NCI-H69 (cell line): ENCODE results near the gene NLN.
"Not testable (repeated sequence)": the region's sequence is repeated elsewhere in the genome, so short reads cannot be mapped to it uniquely, and the experiment has no call there.

Experiments
- DNase-seq: peaks from one replicate; lab custom pipeline; 2025; lab: John Stamatoyannopoulos, UW

Gene NLN

DNA sequence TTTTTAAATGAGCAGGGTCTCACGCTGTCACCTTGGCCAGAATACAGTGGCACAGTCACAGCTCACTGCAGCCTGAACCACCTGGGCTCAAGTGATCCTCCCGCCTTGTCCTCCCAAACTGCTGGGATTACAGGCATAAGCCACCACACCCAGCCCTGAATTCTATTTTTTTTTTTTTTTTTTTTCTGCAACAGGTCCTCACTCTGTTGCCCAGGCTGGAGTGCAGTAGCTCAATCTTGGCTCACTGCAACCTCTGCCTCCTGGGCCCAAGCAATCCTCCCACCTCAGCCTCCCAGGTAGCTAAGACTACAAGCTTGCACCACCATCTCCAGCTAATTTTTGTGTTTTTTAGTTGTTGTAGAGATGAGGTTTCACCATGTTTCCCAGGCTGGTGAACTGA, 51.0 kb downstream of the NLN start:
- not testable (repeated sequence) for DNase-seq

DNA sequence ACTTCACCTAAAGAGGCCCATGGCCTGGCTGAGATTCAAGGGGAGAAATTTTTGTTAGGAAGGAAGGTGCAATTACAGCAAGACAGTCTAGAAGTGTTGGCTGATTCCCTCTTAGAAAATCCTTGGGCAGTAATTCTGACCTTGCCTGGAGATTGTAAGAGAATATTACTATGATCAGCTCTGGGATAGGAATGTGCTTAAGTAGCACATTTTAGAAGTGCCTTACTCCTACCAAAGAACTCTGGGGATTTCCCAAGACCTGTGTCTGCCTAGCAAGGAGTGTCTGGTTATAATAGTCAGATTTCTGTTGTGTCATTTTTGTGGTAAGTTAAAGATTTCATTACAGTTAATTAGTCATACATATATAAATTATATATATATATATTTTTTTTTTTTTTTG, 52.3 kb downstream of the NLN start:
- DNase-seq, result no peak

DNA sequence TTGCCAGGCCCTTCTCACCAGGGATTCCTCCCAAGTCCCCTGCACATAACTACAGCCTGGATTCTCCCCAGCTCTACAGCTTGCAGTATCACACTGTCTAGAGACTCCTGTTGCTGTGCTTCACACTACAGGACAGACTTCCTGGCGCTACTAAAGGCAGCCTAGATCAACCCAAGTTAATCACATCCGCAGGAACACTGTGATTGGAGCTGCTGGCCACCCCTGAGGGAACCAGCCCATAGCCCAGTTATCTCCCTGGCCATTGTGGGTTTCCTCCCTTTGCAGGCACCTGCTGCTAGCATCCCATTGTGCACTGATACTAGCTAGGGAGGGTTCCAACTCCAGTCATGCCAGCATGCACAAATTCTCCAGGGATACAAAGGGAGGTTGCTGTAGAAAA, 53.5 kb downstream of the NLN start:
- no peak for DNase-seq

DNA sequence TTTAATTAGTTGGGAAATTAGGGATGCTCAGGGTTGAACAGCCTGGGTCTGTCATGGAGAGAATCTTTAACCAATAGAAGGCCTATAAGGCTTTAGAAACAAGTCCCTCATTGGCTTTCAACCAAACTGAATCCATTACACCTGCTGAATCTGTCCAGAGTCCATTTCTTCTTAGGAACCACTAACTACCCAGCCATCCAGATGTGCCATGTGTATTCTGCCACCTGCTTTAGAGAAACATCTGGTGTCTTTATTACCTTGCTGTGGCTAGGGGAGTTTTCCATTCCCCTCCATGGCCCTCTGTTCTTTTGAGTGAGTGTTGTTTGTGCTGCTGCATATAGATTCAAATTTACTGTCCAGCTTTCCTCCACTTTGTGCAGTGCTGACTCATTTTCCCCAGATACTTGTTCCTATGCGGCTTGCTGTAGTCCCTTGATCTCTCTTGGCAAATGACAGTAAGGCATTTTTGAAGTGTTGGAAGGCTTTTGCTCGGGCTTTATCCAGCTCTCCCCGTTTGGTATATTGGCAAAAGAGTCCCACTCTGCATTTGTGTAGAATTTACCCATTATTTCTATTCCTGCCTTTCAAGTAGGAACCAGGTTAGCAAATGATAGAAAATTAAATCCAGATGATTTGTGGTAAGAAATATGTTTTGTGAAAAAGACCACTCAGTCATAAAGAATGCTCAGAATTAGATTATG, 54.6 kb downstream of the NLN start:
- DNase-seq, result no peak

DNA sequence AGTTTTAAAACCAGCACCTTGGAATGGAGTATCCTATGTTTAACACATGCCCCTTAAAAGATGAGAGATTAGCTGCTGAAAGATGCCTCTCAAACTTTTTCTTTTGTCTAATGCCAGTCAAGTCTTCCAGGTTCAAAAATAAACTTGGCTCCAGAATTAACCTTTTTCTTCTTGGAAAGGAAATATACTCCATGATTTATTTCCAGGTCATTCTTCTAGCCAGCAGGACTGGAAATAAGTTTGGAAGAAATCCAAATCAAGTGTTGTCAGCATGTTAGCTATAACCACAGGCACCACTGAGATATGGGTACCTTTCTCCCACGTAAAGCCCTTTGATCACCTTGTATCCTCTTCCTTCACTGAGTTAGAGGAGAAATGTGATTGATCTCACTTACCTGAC, 56.1 kb downstream of the NLN start:
- peak; percentile 17 for DNase-seq

DNA sequence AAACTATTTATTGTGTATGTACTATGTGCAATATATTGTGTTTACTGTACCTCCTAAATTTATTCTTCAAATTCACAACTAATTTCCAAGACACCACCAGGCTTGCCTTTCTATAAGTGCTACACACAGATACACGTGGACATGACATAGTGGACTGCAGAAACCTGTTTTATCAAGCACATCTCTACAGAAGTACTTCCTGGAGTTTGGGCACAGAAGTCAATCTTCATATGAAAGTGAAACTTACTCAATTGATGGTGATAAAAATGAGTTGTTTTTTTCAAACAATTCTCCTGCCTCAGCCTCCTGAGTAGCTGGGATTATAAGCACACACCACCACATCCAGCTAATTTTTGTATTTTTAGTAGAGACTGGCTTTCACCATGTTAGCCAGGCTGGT, 57.6 kb downstream of the NLN start:
- no peak for DNase-seq

DNA sequence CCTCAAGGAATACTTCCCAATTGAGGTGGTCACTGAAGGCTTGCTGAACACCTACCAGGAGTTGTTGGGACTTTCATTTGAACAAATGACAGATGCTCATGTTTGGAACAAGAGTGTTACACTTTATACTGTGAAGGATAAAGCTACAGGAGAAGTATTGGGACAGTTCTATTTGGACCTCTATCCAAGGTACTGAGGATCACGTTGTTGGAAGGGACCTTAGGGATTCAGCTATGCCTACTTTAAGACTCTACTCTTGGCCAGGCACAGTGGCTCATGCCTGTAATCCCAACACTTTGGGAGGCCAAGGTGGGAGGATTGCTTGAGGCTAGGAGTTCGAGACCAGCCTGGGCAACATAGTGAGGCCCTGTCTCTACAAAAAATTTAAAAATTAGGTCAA, 66.3 kb downstream of the NLN start:
- DNase-seq, result not testable (repeated sequence)

DNA sequence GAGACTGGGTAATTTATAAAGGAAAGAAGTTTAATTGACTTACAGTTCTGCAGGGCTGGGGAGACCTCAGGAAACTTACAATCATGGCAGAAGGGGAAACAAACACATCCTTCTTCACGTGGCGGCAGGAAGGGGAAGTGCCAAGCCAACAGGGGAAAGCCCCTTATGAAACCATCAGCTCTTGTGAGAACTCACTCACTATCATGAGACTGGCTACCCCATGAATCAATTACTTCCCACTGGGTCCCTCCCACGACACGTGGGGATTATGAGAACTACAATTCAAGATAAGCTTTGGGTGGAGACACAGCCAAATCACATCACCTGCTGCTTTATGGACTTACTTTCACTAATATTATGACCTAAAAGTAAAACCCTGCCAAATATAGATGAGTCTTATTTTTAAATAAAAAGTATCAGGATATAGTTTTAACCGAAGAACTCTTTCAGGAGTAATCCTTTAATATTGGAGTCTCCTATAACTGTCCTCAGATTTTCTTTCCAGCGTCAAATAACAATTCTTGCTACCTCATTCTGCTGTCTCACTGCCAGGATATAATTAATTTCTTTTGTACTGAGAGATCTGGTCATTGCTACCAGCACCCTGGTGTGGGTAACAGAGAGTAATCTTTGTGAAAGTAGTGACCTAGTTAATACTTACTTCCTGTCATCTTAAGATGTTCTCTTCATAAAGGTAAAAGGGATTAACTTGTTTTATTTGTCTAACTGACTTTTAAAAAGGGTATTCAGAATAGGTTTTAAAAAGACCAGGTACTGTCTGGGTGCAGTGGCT, 68.6 kb downstream of the NLN start:
- DNase-seq, result no peak

DNA sequence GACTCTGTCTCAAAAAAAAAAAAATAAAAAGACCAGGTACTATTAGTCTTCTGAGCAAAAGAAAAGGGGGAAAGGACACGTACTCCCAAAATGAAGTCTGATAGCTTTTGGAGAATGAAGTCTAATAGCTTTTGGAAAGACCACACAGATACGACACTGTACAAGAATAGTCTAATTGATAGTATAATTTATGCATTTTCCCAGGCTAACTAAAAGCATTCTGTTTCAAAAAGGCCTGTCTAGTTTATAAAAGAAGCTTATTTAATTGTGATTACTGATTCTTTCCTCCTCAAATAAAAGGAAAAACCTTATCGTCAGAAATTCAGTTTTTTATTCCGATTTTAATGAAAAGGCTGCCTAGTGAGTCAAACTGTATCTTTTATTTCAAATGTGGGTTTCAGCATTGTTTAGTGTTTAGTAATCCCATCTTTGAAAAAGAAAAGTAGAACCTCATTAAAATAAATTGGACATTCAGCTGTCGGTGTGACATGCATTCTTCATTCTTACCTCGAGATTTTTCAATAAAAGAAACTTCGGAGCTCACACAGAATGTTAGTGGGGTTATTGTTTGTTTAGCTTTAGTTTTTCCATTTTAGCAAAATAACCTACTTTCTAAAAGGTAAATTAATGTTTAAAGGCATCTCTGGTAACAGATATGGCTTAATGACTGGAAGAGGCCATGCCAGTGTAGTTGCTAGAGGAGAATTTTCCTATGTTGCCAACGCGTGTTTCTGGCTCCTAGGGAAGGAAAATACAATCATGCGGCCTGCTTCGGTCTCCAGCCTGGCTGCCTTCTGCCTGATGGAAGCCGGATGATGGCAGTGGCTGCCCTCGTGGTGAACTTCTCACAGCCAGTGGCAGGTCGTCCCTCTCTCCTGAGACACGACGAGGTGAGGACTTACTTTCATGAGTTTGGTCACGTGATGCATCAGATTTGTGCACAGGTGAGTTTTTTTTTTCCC, 70.0 kb downstream of the NLN start:
- DNase-seq, result no peak

DNA sequence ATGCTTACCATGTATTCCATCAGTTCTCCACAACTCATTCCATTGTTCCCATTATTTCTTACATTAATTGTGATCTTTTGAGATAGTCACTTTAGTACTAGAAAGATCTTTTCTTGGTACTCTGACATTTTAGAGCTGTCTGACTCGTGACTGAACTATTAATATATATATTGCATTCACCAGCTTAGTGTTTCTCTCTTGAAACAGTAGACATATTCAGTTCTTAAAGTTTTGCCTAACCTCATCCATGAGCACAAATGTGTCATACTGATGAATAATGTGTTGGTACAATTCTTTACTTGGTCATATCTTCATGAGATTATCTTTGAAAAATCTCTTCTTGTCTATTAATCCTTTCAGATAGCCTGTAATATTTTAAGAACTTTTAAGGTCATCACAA, 74.3 kb downstream of the NLN start:
- no peak for DNase-seq

DNA sequence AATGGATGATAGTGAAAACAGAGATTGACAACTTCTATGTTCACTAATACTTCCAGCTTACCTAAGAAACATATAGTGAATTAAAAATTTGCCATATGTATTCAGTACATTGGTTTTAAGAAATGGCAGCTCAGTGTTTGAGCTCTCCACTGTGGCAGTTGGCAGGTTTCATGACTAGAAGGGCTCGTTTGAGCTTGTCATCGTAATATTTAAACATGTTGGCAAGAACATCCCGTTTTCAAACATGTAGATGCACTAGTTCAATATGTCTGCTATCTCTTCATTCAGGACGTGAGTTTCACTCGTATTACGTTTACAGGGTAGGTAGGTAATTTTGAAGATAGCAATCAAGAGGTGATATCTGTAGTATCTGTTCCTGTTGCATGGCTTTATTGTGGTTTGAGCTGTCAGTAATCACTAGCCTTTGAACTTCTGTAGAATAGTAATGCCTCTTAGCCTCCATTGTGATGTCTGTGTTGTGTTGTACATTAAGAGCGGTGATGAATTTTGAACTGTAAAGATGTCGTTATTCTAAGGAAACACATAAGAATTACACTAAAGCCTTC, 74.8 kb downstream of the NLN start:
- no peak for DNase-seq

DNA sequence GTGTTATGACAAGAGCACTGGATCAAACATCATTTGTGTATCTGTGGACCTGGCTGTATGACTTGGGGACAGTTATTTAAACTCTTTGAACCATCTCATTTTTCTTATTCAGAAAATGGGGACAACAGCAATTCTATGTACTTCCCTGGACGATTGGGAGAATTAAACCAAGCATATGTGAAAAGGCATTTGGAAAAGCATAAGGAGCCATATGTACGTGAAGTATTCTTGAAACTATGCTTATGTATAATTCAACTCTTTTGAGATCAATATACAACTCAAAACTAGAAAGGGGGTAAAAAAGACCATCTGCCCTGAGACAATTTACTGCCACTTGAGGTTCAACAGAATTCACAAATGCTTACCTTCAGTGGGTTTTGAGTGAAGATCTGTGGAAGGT, 75.5 kb downstream of the NLN start:
- DNase-seq, result no peak

DNA sequence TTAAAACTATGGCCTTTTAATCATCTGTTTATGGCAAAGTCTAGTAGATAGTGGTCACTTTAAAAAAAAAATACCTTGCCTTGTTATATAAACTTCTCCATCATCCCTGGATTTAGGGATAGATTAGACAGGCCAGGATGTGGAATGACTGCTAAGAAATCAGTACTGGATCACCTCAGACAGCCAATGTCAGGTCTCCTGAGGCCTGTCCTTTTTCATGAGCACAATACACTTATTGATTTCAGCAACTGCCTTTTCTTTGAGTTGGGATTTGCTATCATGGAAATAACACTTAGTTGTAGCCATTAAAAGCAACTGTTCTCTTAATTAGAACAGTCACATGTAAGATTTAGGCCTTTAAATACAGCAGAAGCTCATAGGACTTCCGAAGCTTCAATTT, 77.9 kb downstream of the NLN start:
- DNase-seq, result no peak

DNA sequence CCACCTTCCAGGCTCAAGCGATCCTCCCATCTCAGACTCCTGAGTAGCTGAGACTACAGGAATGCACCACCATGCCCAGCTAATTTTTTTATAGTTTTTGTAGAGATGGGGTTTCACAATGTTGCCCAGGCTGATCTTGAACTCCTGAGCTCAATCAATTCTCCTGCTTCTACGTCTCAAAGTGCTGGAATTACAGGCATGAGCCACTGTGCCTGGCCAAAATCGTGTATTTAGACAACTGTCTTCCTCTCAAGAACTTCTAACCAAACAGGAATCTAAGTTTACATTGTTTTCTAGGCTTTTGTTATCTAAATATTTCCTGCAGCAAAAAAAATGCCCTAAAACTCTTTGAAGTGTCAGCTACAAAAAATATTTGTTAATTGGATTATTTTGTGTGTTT, 78.8 kb downstream of the NLN start:
- DNase-seq, result no peak

DNA sequence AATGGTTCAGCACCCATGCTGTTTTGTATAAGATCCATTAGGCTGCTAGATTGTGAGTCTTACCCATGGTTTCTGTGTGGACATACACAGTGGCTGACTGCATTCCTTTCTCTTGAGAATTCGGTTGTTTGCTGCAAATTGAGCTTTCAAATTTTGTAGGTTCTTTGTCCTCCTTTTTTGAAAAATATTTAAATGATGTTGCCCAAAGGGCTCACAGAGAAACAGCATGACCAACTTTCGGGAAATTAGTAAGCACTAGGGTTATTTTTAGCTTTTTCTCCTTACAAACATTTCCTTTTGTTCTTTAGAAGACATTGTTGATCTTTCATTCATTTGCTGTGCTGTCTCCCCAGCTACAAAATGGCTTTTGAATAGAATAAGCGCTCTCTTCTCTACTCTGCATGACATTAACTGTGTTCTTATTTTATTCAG, 79.4 kb downstream of the NLN start:
- DNase-seq, result no peak

DNA sequence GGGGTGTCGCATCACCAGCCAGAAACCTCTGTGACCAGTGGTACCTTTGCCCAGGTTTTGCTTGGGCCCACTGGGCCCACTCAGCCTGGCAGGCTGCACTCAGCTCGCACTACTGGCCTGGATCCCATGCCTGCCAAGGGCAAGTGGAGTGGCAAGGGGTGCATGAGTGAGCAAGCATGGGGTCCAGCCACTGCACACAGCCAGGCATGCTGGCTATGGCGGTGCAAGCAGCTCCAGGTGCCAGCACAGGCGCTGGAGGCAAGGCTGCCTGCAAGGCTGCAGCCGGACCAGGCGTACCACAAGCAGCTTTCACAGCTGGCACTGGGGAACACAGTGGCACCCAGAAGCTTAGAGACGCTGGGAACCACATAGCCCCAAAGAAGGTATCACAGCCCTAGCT, 80.1 kb downstream of the NLN start:
- DNase-seq, result no peak

DNA sequence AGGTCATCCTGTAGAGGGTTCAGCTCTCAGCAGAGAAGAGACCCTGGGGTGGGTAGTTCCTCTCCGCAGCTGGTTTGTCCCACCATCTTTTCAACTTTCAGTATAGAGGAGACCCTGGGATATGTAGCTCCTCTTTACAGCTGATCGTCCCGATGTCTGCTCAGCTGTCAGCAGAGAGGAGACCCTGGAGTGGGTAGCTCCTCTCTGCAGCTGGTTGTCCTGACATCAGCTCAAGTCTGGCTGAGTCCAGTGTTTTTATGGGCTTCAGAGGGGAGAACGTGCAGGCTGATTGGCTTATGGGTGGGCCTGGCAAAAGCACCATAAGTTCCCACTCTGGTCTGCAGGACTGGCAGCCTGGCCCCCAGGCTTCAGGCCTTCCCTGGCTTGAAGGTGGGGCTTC, 80.8 kb downstream of the NLN start:
- DNase-seq, result no peak

DNA sequence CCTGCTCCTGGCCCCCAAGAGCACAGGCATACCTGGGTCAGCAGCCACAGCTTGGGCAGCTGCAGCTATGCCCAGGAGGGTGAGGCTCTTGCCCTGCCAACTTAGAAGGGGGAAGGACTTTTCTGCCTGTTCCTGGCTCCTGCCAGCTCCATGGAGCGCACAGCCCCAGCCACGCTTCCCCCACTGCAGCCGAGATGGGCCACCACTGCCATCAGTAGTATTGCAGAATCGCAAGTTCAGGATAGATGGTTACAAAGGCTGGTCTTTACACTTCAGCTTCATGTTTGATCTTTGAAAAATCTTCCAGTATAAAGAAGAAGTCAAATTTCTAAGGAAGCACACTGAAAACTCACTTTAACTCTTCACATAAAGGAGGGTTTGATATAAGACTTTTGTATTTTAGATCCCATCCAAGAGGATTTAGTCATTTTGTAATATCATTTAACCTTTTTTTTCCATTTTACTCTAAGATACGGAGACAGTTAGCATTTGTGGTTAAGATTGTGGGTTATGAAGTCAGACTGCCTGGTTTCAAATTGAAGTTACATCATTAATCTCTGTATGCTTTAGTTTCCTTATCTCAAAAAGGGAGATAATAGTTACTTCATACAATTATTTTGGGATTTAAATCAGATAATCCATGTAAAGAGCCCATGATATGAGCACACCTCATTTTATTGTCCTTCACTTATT, 81.8 kb downstream of the NLN start:
- DNase-seq, result no peak

DNA sequence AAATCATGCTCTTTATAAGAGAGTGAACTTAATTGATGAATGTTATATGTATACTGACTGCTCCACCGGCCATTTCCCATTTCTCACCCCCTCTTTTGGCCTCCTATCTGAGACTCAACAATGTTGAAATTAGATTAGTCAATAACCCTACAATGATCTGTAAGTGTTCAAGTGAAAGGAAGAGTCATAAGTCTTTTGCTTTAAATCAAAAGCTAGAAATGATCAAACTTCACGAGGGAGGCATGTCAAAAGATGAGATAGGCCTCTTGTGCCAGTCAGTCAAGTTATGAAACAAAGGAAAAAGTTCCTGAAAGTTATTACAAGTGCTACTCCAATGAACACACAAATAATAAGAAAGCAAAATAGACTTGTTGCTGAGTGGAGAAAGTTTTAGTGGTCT, 83.1 kb downstream of the NLN start:
- no peak for DNase-seq

DNA sequence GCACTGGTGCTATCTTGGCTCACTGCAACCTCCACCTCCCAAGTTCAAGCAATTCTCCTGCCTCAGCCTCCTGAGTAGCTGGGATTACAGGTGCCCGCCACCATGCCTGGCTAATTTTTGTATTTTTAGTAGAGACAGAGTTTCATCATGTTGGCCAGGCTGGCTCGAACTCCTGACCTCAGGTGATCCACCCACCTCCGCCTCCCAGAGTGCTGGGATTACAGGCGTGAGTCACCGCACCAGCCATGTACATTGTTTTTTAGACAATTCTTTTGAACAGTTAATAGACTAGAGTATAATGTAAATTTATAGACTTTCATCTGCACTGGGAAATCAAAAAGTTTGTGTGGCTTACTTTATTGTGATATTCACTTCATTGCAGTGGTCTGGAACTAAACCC, 85.5 kb downstream of the NLN start:
- not testable (repeated sequence) for DNase-seq

DNA sequence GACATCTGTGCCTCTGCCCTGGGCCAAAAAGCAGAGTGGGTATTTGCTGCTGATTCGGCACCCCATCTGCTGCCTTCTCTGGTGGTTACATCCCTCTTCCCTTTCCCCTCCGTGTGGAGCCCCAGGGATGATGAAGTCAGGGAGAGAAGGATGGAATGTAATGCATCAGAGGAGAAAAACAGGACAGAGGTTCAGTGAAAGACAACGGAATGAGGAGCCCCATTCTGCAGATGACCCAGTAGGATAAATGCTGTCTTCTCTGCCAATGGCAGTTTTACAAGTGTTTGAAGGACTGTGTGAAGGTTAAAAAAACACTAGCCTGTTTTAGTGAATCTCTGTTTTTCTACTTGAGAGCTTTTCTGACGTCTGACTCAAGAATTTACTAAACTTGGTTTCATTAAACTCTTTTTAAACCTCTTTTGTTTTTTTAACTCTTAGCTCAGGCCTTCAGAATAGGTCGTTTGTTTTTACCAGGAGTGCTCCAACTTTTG, 86.3 kb downstream of the NLN start:
- no peak for DNase-seq
